Measurements from ENCODE around the gene HTR4. TPM values are rescaled to one million over a fixed set of nuclear protein-coding genes. Genes with fewer than 3 reads are reported as not detected.

The HTR4 gene
- total RNA-seq, 6 donors from 2014 or later, result 0.09 TPM; not detected in 5

- H3K36me3 ChIP-seq, result no peaks in the 10 kb centered on the region
- no peak for TF ChIP-seq CTCF (IDR thresholded peaks at IDR 0.05)
- TF ChIP-seq POLR2AphosphoS5 (IDR thresholded peaks at IDR 0.05), result no peak
- no peak for TF ChIP-seq EP300 (IDR thresholded peaks at IDR 0.05)
- TF ChIP-seq POLR2A (IDR thresholded peaks at IDR 0.05), result no peak
- H3K27ac ChIP-seq, result no peak overlapping the region
- DNase-seq, result no peak
- ATAC-seq (ENCODE audit: low FRiP score in 2 of 2), result no peak
- no peaks in the 10 kb centered on the region for H3K27me3 ChIP-seq
- H3K9me3 ChIP-seq, result no peaks in the 10 kb centered on the region
- H3K4me1 ChIP-seq, result no peaks in the 10 kb centered on the region
- WGBS, 2 donors, result 62% methylated on average over 5 of the region's 5 CpGs
- no peak overlapping the region for H3K4me3 ChIP-seq
Observed at GRCh38 chr5:148626986-148627385, 27.3 kb downstream of the HTR4 start.

DNA sequence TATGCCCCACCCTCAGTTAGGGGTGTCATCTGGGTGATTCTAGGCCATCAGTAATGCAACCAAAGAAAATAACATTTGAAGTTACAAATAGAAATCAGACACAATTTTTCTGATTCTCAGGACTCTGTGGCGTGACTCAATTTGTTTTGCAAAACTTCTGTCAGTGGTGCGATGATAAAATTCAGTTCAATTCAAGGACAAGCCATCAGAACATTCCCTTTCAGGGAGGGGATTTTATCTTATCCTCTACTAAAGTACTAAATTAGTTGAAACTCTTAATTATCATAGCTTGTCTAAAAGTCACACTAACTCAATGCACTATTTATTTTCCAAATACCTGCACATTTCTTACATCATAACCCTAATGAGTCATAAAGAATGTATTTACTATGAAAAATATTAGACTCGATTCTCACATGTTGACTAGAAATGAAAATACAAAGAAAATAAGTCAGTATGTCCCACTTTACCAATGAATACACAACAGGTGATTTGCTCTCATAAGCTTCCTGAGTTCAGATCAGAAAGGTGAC, 28.2 kb downstream of the HTR4 start:
- no peaks in the 10 kb centered on the region for H3K27me3 ChIP-seq
- no peaks in the 10 kb centered on the region for H3K36me3 ChIP-seq
- H3K4me1 ChIP-seq, result no peaks in the 10 kb centered on the region
- no peak overlapping the region for H3K27ac ChIP-seq
- whole genome bisulfite sequencing, 2 donors, result 88 to 89% methylated on average over 3 of the region's 3 CpGs
- TF ChIP-seq EP300 (IDR thresholded peaks at IDR 0.05) (no peak), POLR2A (IDR thresholded peaks at IDR 0.05) (no peak), POLR2AphosphoS5 (IDR thresholded peaks at IDR 0.05) (no peak), CTCF (IDR thresholded peaks at IDR 0.05) (no peak)
- DNase-seq, result no peak
- no peak overlapping the region for H3K4me3 ChIP-seq
- no peak for ATAC-seq (ENCODE audit: low FRiP score in 2 of 2)
- no peaks in the 10 kb centered on the region for H3K9me3 ChIP-seq

- TF ChIP-seq EP300 (IDR thresholded peaks at IDR 0.05) (no peak), POLR2AphosphoS5 (IDR thresholded peaks at IDR 0.05) (no peak), CTCF (IDR thresholded peaks at IDR 0.05) (no peak), POLR2A (IDR thresholded peaks at IDR 0.05) (no peak)
- Histone ChIP-seq H3K4me3 (no peak overlapping the region), H3K4me1 (no peaks in the 10 kb centered on the region), H3K27ac (no peak overlapping the region), H3K9me3 (no peaks in the 10 kb centered on the region), H3K27me3 (no peaks in the 10 kb centered on the region), H3K36me3 (no peaks in the 10 kb centered on the region)
- no peak for ATAC-seq (ENCODE audit: low FRiP score in 2 of 2)
- 91 to 92% methylated on average over 2 of the region's 2 CpGs for WGBS, 2 donors
- no peak for DNase-seq
Observed at GRCh38 chr5:148625250-148625649, 29.1 kb downstream of the HTR4 start.

- TF ChIP-seq EP300 (IDR thresholded peaks at IDR 0.05) (no peak), POLR2AphosphoS5 (IDR thresholded peaks at IDR 0.05) (no peak), CTCF (IDR thresholded peaks at IDR 0.05) (no peak), POLR2A (IDR thresholded peaks at IDR 0.05) (no peak)
- 69 to 73% methylated on average over 7 of the region's 7 CpGs for WGBS, 2 donors
Observed at GRCh38 chr5:148623741-148624140, 30.6 kb downstream of the HTR4 start.

GRCh38 chr5:148623101-148623500, 31.2 kb downstream of the HTR4 start:
- Histone ChIP-seq H3K9me3 (no peaks in the 10 kb centered on the region), H3K27ac (no peak overlapping the region), H3K27me3 (no peaks in the 10 kb centered on the region), H3K36me3 (no peaks in the 10 kb centered on the region), H3K4me3 (no peak overlapping the region), H3K4me1 (no peaks in the 10 kb centered on the region)
- TF ChIP-seq EP300 (IDR thresholded peaks at IDR 0.05) (no peak), POLR2AphosphoS5 (IDR thresholded peaks at IDR 0.05) (no peak), POLR2A (IDR thresholded peaks at IDR 0.05) (no peak), CTCF (IDR thresholded peaks at IDR 0.05) (no peak)
- ATAC-seq (ENCODE audit: low FRiP score in 2 of 2) (no peak), DNase-seq (no peak)
- 77 to 86% methylated on average over 2 of the region's 2 CpGs for WGBS, 2 donors

More at GRCh38 chr5:148623741-148624140, 30.6 kb downstream of the HTR4 start:
- Histone ChIP-seq H3K4me1 (no peaks in the 10 kb centered on the region), H3K27me3 (no peaks in the 10 kb centered on the region), H3K4me3 (no peak overlapping the region), H3K27ac (no peak overlapping the region), H3K9me3 (no peaks in the 10 kb centered on the region), H3K36me3 (no peaks in the 10 kb centered on the region)
- DNase-seq (no peak), ATAC-seq (ENCODE audit: low FRiP score in 2 of 2) (no peak)
